ENCODE measurements around the gene SRCAP.

The SRCAP gene

GRCh38 chr16:30769379-30770089 is 70.6 kb downstream of the SRCAP start:
- Histone ChIP-seq H3K4me1 (ENCODE audit: control insufficient read depth in 1 of 2, insufficient read depth in 2 of 2, low read length in 2 of 2) (peaks cover 0 to 4% of the 10 kb centered on the region in 2 donors), H3K27ac (ENCODE audit: low read length) (no peak overlapping the region), H3K4me3 (ENCODE audit: low read depth in 1 of 2, low read length in 2 of 2) (no peak overlapping the region), H3K27me3 (ENCODE audit: low read depth, low read length) (no peaks in the 10 kb centered on the region), H3K36me3 (ENCODE audit: control insufficient read depth in 1 of 2, insufficient read depth in 2 of 2, low read length in 2 of 2) (peaks cover 72 to 94% of the 10 kb centered on the region in 2 donors), H3K9me3 (ENCODE audit: control insufficient read depth in 1 of 2, low read length in 2 of 2) (no peaks in the 10 kb centered on the region)

GRCh38 chr16:30771726-30772125 is 72.8 kb downstream of the SRCAP start:
- Histone ChIP-seq H3K4me1 (ENCODE audit: control insufficient read depth in 1 of 2, insufficient read depth in 2 of 2, low read length in 2 of 2) (peaks cover 2 to 9% of the 10 kb centered on the region in 2 donors), H3K36me3 (ENCODE audit: control insufficient read depth in 1 of 2, insufficient read depth in 2 of 2, low read length in 2 of 2) (peaks cover 51 to 72% of the 10 kb centered on the region in 2 donors), H3K27me3 (ENCODE audit: low read depth, low read length) (no peaks in the 10 kb centered on the region), H3K9me3 (ENCODE audit: control insufficient read depth in 1 of 2, low read length in 2 of 2) (no peaks in the 10 kb centered on the region), H3K4me3 (ENCODE audit: low read depth in 1 of 2, low read length in 2 of 2) (no peak overlapping the region), H3K27ac (ENCODE audit: low read length) (no peak overlapping the region)

- Histone ChIP-seq H3K4me3 (ENCODE audit: low read depth in 1 of 2, low read length in 2 of 2) (no peak overlapping the region), H3K27ac (ENCODE audit: low read length) (no peak overlapping the region), H3K9me3 (ENCODE audit: control insufficient read depth in 1 of 2, low read length in 2 of 2) (no peaks in the 10 kb centered on the region), H3K4me1 (ENCODE audit: control insufficient read depth in 1 of 2, insufficient read depth in 2 of 2, low read length in 2 of 2) (peaks cover 9% of the 10 kb centered on the region in 2 donors), H3K36me3 (ENCODE audit: control insufficient read depth in 1 of 2, insufficient read depth in 2 of 2, low read length in 2 of 2) (peaks cover 30 to 51% of the 10 kb centered on the region in 2 donors), H3K27me3 (ENCODE audit: low read depth, low read length) (no peaks in the 10 kb centered on the region)
These were observed 74.9 kb downstream of the SRCAP start for GRCh38 chr16:30773826-30774225.

- H3K36me3 ChIP-seq (ENCODE audit: control insufficient read depth in 1 of 2, insufficient read depth in 2 of 2, low read length in 2 of 2), result peaks cover 23 to 44% of the 10 kb centered on the region in 2 donors
- H3K27ac ChIP-seq (ENCODE audit: low read length), result peak overlapping the region; percentile 75
- peak overlapping the region; percentile 76 to 80 for H3K4me3 ChIP-seq (ENCODE audit: low read depth in 1 of 2, low read length in 2 of 2)
- peaks cover 9% of the 10 kb centered on the region in 2 donors for H3K4me1 ChIP-seq (ENCODE audit: control insufficient read depth in 1 of 2, insufficient read depth in 2 of 2, low read length in 2 of 2)
- H3K9me3 ChIP-seq (ENCODE audit: control insufficient read depth in 1 of 2, low read length in 2 of 2), result no peaks in the 10 kb centered on the region
- no peaks in the 10 kb centered on the region for H3K27me3 ChIP-seq (ENCODE audit: low read depth, low read length)
These were observed 75.6 kb downstream of the SRCAP start for GRCh38 chr16:30774367-30775130.

GRCh38 chr16:30775131-30775391 is 76.1 kb downstream of the SRCAP start:
- H3K4me3 ChIP-seq (ENCODE audit: low read depth in 1 of 2, low read length in 2 of 2), result peak overlapping the region; percentile 76 to 80
- H3K27me3 ChIP-seq (ENCODE audit: low read depth, low read length), result no peaks in the 10 kb centered on the region
- H3K36me3 ChIP-seq (ENCODE audit: control insufficient read depth in 1 of 2, insufficient read depth in 2 of 2, low read length in 2 of 2), result peaks cover 23 to 40% of the 10 kb centered on the region in 2 donors
- peak overlapping the region; percentile 75 for H3K27ac ChIP-seq (ENCODE audit: low read length)
- peaks cover 9% of the 10 kb centered on the region in 2 donors for H3K4me1 ChIP-seq (ENCODE audit: control insufficient read depth in 1 of 2, insufficient read depth in 2 of 2, low read length in 2 of 2)
- H3K9me3 ChIP-seq (ENCODE audit: control insufficient read depth in 1 of 2, low read length in 2 of 2), result no peaks in the 10 kb centered on the region

GRCh38 chr16:30775392-30776188 is 76.6 kb downstream of the SRCAP start:
- no peaks in the 10 kb centered on the region for H3K27me3 ChIP-seq (ENCODE audit: low read depth, low read length)
- H3K4me1 ChIP-seq (ENCODE audit: control insufficient read depth in 1 of 2, insufficient read depth in 2 of 2, low read length in 2 of 2), result peaks cover 9% of the 10 kb centered on the region in 2 donors
- H3K9me3 ChIP-seq (ENCODE audit: control insufficient read depth in 1 of 2, low read length in 2 of 2), result no peaks in the 10 kb centered on the region
- H3K27ac ChIP-seq (ENCODE audit: low read length), result peak overlapping the region; percentile 75
- H3K4me3 ChIP-seq (ENCODE audit: low read depth in 1 of 2, low read length in 2 of 2), result peak overlapping the region; percentile 76 to 80
- peaks cover 19 to 35% of the 10 kb centered on the region in 2 donors for H3K36me3 ChIP-seq (ENCODE audit: control insufficient read depth in 1 of 2, insufficient read depth in 2 of 2, low read length in 2 of 2)

GRCh38 chr16:30777591-30778297 is 78.8 kb downstream of the SRCAP start:
- Histone ChIP-seq H3K27ac (ENCODE audit: low read length) (no peak overlapping the region), H3K4me1 (ENCODE audit: control insufficient read depth in 1 of 2, insufficient read depth in 2 of 2, low read length in 2 of 2) (peaks cover 9% of the 10 kb centered on the region in 2 donors), H3K9me3 (ENCODE audit: control insufficient read depth in 1 of 2, low read length in 2 of 2) (no peaks in the 10 kb centered on the region), H3K27me3 (ENCODE audit: low read depth, low read length) (no peaks in the 10 kb centered on the region), H3K36me3 (ENCODE audit: control insufficient read depth in 1 of 2, insufficient read depth in 2 of 2, low read length in 2 of 2) (peaks cover 8 to 28% of the 10 kb centered on the region in 2 donors), H3K4me3 (ENCODE audit: low read depth in 1 of 2, low read length in 2 of 2) (no peak overlapping the region)

- peaks cover 9% of the 10 kb centered on the region in 2 donors for H3K4me1 ChIP-seq (ENCODE audit: control insufficient read depth in 1 of 2, insufficient read depth in 2 of 2, low read length in 2 of 2)
These were observed 79.7 kb downstream of the SRCAP start for GRCh38 chr16:30778549-30779244.

GRCh38 chr16:30779596-30779995 is 80.6 kb downstream of the SRCAP start:
- no peaks in the 10 kb centered on the region for H3K27me3 ChIP-seq (ENCODE audit: low read depth, low read length)
- H3K9me3 ChIP-seq (ENCODE audit: control insufficient read depth in 1 of 2, low read length in 2 of 2), result no peaks in the 10 kb centered on the region
- H3K27ac ChIP-seq (ENCODE audit: low read length), result no peak overlapping the region
- no peak overlapping the region for H3K4me3 ChIP-seq (ENCODE audit: low read depth in 1 of 2, low read length in 2 of 2)
- peaks cover 5 to 9% of the 10 kb centered on the region in 2 donors for H3K4me1 ChIP-seq (ENCODE audit: control insufficient read depth in 1 of 2, insufficient read depth in 2 of 2, low read length in 2 of 2)
- H3K36me3 ChIP-seq (ENCODE audit: control insufficient read depth in 1 of 2, insufficient read depth in 2 of 2, low read length in 2 of 2), result peaks cover 0 to 30% of the 10 kb centered on the region in 2 donors

More at GRCh38 chr16:30778549-30779244, 79.7 kb downstream of the SRCAP start:
- no peaks in the 10 kb centered on the region for H3K9me3 ChIP-seq (ENCODE audit: control insufficient read depth in 1 of 2, low read length in 2 of 2)
- H3K27ac ChIP-seq (ENCODE audit: low read length), result no peak overlapping the region
- no peak overlapping the region for H3K4me3 ChIP-seq (ENCODE audit: low read depth in 1 of 2, low read length in 2 of 2)
- no peaks in the 10 kb centered on the region for H3K27me3 ChIP-seq (ENCODE audit: low read depth, low read length)
- peaks cover 2 to 28% of the 10 kb centered on the region in 2 donors for H3K36me3 ChIP-seq (ENCODE audit: control insufficient read depth in 1 of 2, insufficient read depth in 2 of 2, low read length in 2 of 2)

GRCh38 chr16:30780021-30780420 is 81.0 kb downstream of the SRCAP start:
- no peak overlapping the region for H3K4me3 ChIP-seq (ENCODE audit: low read depth in 1 of 2, low read length in 2 of 2)
- peaks cover under 1 to 9% of the 10 kb centered on the region in 2 donors for H3K4me1 ChIP-seq (ENCODE audit: control insufficient read depth in 1 of 2, insufficient read depth in 2 of 2, low read length in 2 of 2)
- peaks cover 0 to 30% of the 10 kb centered on the region in 2 donors for H3K36me3 ChIP-seq (ENCODE audit: control insufficient read depth in 1 of 2, insufficient read depth in 2 of 2, low read length in 2 of 2)
- no peaks in the 10 kb centered on the region for H3K9me3 ChIP-seq (ENCODE audit: control insufficient read depth in 1 of 2, low read length in 2 of 2)
- H3K27me3 ChIP-seq (ENCODE audit: low read depth, low read length), result no peaks in the 10 kb centered on the region
- H3K27ac ChIP-seq (ENCODE audit: low read length), result no peak overlapping the region

All from muscle layer of duodenum (tissue), 2 donors.